Measurements from ENCODE around the gene RNF213. TPM values are rescaled to one million over a fixed set of nuclear protein-coding genes. Genes with fewer than 3 reads are reported as not detected.
A peak's percentile ranks its signal among the peaks of the same experiment; 100 is the strongest.
"Not testable (repeated sequence)": the region's sequence is repeated elsewhere in the genome, so short reads cannot be mapped to it uniquely, and the experiment has no call there.

RNF213 gene
- total and polyA plus RNA-seq, 10 donors, result 36.7 to 481 (median 337) TPM

GRCh38 chr17:80328634-80329380, 68.2 kb downstream of the RNF213 start:
- peak; percentile 47 for DNase-seq
- H3K27ac ChIP-seq, result peak overlapping the region in 2 of 8 donors; percentile 33 to 54
- intact Hi-C loops (cut with DNase I; ENCODE audit: low total_unique reads), result no loop called here
- peaks cover 3 to 100% (median 93%) of the 10 kb centered on the region in 6 donors for H3K36me3 ChIP-seq
- TF ChIP-seq POLR2AphosphoS5 (IDR thresholded peaks at IDR 0.05) (no peak), POLR2A (IDR thresholded peaks at IDR 0.05) (no peak)
- H3K9me3 ChIP-seq, result no peaks in the 10 kb centered on the region
- H3K27me3 ChIP-seq (replicated peaks in 1 of 7), result no peaks in the 10 kb centered on the region
- H3K4me3 ChIP-seq, result no peak overlapping the region
- peaks cover 0 to 19% (median 2%) of the 10 kb centered on the region in 6 donors for H3K4me1 ChIP-seq
- 68 to 75% (median 72%) methylated on average over 21 of the region's 21 CpGs for WGBS, 5 donors

GRCh38 chr17:80329421-80329820, 68.8 kb downstream of the RNF213 start:
- H3K27me3 ChIP-seq (replicated peaks in 1 of 7); intact Hi-C loops (cut with DNase I; ENCODE audit: low total_unique reads); H3K4me3 ChIP-seq; H3K9me3 ChIP-seq; DNase-seq: not testable (repeated sequence)
- WGBS, 5 donors, result 95 to 97% (median 96%) methylated on average over 6 of the region's 6 CpGs
- peaks cover 0 to 19% (median 2%) of the 10 kb centered on the region in 6 donors for H3K4me1 ChIP-seq
- H3K36me3 ChIP-seq, result peaks cover 3 to 100% (median 97%) of the 10 kb centered on the region in 6 donors
- peak overlapping the region in 2 of 8 donors; percentile 33 to 54 for H3K27ac ChIP-seq

- Histone ChIP-seq H3K27me3 (replicated peaks in 1 of 7) (no peaks in the 10 kb centered on the region), H3K36me3 (peaks cover 5 to 100% (median 98%) of the 10 kb centered on the region in 6 donors), H3K27ac (no peak overlapping the region), H3K4me1 (peaks cover 0 to 19% (median 2%) of the 10 kb centered on the region in 6 donors), H3K4me3 (no peak overlapping the region), H3K9me3 (no peaks in the 10 kb centered on the region)
- WGBS, 5 donors, result 93 to 97% (median 95%) methylated on average over 9 of the region's 9 CpGs
- TF ChIP-seq POLR2AphosphoS5 (IDR thresholded peaks at IDR 0.05) (peak in 2 of 3 donors; percentile 15 to 49), POLR2A (IDR thresholded peaks at IDR 0.05) (no peak)
- TF ChIP-seq, protein P1, sequence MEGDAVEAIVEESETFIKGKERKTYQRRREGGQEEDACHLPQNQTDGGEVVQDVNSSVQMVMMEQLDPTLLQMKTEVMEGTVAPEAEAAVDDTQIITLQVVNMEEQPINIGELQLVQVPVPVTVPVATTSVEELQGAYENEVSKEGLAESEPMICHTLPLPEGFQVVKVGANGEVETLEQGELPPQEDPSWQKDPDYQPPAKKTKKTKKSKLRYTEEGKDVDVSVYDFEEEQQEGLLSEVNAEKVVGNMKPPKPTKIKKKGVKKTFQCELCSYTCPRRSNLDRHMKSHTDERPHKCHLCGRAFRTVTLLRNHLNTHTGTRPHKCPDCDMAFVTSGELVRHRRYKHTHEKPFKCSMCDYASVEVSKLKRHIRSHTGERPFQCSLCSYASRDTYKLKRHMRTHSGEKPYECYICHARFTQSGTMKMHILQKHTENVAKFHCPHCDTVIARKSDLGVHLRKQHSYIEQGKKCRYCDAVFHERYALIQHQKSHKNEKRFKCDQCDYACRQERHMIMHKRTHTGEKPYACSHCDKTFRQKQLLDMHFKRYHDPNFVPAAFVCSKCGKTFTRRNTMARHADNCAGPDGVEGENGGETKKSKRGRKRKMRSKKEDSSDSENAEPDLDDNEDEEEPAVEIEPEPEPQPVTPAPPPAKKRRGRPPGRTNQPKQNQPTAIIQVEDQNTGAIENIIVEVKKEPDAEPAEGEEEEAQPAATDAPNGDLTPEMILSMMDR (IDR thresholded peaks at IDR 0.05 in 8 of 11, conservative IDR thresholded peaks at IDR 0.05 in 3 of 11), result no peak
- peak; percentile 56 for DNase-seq
- intact Hi-C loops (cut with DNase I; ENCODE audit: low total_unique reads), result no loop called here
Measured at GRCh38 chr17:80330276-80330675, 69.6 kb downstream of the RNF213 start.

DNA sequence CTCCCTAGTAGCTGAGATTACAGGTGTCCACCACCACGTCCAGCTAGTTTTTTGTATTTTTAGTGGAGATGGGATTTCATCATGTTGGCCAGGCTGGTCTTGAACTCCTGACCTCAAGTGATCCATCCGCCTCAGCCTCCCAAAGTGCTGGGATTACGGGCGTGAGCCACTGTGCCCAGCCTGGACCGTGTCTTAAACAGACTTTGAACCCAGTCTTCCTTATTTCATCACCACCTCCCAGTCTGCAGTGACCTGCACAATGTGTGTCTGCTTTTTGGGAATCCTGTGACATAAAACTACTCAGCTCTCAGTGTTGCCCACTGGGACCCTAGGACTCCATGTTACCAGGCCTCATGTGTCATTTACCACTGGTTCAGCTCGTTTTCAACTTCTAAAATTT, 70.3 kb downstream of the RNF213 start:
- DNase-seq, result peak; percentile 41
- intact Hi-C loops (cut with DNase I; ENCODE audit: low total_unique reads); H3K27me3 ChIP-seq (replicated peaks in 1 of 7); H3K9me3 ChIP-seq; H3K27ac ChIP-seq; H3K4me3 ChIP-seq: not testable (repeated sequence)
- Histone ChIP-seq H3K4me1 (peaks cover 0 to 19% (median 2%) of the 10 kb centered on the region in 6 donors), H3K36me3 (peaks cover 4 to 100% (median 98%) of the 10 kb centered on the region in 6 donors)
- 92 to 96% (median 93%) methylated on average over 6 of the region's 6 CpGs for WGBS, 5 donors

DNA sequence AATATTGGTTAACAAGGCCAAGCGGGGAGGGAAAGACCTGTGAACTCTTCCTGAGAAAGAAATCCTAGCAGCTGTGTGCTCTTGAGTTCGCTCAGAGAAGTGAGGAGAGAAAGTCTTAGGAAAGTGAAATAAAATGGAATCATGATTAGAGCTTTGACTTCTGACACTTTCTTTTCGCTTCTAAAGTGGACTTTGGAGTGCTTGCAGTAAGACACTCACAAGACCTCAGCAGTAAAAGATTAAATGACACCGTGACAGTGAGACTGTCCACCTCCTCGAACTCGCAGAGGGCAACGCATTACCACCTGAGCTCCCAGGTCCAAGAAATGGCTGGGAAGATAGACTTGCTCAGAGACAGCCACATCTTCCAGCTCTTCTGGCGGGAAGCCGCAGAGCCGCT, 71.2 kb downstream of the RNF213 start:
- Histone ChIP-seq H3K27me3 (replicated peaks in 1 of 7) (no peaks in the 10 kb centered on the region), H3K4me1 (peaks cover 0 to 19% (median 2%) of the 10 kb centered on the region in 6 donors), H3K27ac (no peak overlapping the region), H3K4me3 (no peak overlapping the region), H3K9me3 (no peaks in the 10 kb centered on the region), H3K36me3 (peaks cover 5 to 100% (median 99%) of the 10 kb centered on the region in 6 donors)
- intact Hi-C loops (cut with DNase I; ENCODE audit: low total_unique reads), result no loop called here
- no peak for DNase-seq
- TF ChIP-seq, protein P1 (IDR thresholded peaks at IDR 0.05 in 8 of 11, conservative IDR thresholded peaks at IDR 0.05 in 3 of 11), result no peak
- TF ChIP-seq POLR2AphosphoS5 (IDR thresholded peaks at IDR 0.05) (no peak), POLR2A (IDR thresholded peaks at IDR 0.05) (no peak)
- 88 to 96% (median 92%) methylated on average over 10 of the region's 10 CpGs for WGBS, 5 donors
